Right forelimb (tissue), 1 donor: ENCODE data around the gene DZIP3.

Experiments used
- DNase-seq: peaks from one replicate; pipeline ENCODE4 v3.0.0-alpha.2; 2018

DZIP3 gene

DNA sequence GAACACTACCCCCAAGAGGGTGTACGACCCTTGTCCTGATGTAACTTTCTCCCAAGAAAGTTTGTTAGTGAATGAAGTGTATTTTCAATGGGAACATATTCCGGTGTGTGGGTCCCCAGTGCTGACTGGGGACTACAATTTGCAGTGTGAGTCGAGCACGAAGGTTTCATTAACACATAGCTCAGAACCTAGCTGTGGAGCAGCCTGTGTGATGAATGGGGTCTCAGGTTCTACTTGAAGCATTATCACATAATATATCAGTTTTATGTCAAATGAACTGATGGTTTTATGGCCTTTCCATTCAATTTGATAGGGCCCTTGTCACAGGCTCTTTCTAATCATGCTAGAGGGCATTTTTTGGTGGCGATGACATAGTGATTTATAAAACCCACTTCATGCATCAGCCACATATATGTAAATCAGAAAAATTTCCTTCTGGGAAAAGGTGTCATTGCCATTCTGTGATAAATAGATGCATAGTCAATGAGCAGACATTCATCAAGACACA is 123.5 kb downstream of the DZIP3 start:
- DNase-seq, result no peak

- DNase-seq, result no peak
These were observed 124.3 kb downstream of the DZIP3 start for GRCh38 chr3:108713816-108714215.

- DNase-seq, result no peak
These were observed 128.9 kb downstream of the DZIP3 start for GRCh38 chr3:108718454-108718853.

- DNase-seq, result no peak
These were observed 129.8 kb downstream of the DZIP3 start for GRCh38 chr3:108719178-108719806.

DNA sequence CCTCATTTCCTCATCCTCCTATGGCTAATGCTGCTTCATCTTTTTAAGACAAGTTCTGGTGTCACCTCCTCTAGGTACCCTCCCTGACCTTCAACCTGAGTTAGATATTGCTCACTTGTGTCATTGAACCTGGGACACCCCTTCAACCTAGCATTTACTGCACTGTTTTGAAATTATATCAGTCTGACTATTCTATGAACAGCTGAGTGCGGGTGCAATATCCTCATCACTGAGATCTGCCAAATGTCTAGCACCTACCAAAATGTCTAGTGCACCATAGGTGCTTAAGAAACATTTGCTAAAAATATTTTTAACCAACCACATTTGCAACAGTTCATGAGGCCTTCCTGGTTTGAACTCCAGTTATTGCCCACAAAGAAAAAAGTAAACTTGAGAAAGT is 133.2 kb downstream of the DZIP3 start:
- no peak for DNase-seq

- DNase-seq, result no peak
These were observed 134.6 kb downstream of the DZIP3 start for GRCh38 chr3:108724101-108724500.

- DNase-seq, result no peak
These were observed 138.6 kb downstream of the DZIP3 start for GRCh38 chr3:108728105-108728504.

DNA sequence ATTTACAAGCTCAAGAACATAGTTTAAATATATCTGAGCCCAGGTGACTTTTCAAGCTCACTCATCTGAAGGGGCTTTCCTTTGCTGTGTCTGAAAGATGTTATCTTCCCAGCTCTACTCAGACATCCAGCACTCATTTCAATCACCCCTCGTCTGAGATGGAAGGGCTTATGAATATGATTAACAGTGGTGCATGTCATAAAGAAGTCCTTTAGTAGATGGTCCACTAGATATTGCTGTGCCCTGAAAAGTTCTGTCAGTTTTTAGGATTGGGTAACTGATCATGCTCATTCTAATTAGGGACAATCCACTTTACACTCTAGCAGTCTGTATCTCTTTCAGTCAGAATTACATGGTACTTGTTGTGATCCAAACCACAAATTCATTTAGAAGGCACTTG is 139.4 kb downstream of the DZIP3 start:
- DNase-seq, result no peak

- DNase-seq, result no peak
These were observed 147.3 kb downstream of the DZIP3 start for GRCh38 chr3:108736821-108737220.

DNA sequence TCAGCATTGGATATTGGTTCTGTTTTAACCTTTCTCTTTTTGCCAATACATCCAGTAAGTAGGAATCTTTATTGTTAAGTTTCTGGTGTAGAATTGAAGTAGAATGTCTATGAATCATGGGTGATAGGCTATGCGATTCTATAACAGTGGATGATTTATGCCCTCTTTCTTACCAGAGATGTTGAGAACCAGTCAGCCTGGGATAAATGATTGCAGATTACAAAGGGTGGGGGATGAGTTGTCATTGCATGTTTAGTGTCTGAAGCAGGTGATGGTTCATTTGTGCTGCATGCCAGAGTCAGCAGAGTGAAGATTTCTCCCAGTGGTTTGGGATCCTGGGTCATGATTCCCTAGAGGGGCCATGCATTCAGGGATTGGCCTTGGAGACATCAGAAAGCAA is 153.4 kb downstream of the DZIP3 start:
- no peak for DNase-seq
